Dedifferentiated amniotic fluid mesenchymal stem cell (primary cell): ENCODE measurements around the gene BTBD9.

Source experiments
- DNase-seq: peaks from one replicate; pipeline ENCODE4 v3.0.0-alpha.2; 2016; ENCODE audit errors: extremely low spot score

The BTBD9 gene

DNA sequence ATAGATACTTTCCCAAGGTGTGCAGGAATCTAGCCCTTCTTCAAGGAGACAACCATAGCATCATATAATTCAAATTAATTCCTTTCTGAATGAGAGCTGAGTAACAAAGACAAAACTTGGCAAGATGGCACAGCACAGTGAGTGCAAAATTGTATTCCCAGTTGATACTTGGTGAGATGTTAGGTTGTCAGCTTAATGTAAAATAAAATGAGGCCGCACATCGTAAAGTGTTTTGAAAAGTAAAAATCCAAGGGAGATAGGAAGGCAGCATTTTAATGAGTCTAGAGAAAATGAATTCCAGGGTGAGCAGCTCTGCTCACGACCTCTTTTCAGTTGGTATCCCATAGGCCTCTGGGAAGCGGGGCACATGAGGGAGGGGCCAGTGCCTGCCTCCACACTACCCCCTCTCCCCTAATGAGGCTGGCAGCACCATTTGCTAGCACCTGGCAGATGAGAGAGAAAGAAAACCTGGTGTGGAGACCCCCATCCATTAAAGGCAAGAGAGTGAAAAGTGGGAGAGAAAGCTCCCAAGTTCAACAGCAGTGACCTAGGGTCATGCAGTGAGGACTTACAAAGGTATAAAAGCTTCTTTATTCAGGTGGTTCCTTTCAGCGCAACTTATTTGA is 158.4 kb downstream of the BTBD9 start:
- DNase-seq: no peak

DNA sequence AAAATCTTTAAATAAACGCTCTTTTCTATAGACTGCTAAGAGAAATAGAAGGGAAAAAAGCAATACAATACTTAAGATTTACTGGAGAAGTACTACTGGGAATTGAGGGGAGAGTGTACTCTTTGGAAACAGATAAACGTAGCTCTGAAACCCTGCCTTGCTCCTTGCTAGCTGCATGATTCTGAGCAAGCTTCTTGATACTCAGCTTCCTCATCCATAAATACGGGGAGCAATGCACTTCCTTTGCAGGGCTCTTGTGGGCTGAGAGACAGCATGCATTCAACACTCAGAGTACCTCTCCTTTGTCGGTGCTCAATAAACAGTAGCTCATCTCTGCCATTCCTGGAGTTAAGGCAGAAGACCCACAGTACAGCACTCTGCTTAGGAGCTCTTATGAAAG is 159.7 kb downstream of the BTBD9 start:
- DNase-seq: no peak

DNA sequence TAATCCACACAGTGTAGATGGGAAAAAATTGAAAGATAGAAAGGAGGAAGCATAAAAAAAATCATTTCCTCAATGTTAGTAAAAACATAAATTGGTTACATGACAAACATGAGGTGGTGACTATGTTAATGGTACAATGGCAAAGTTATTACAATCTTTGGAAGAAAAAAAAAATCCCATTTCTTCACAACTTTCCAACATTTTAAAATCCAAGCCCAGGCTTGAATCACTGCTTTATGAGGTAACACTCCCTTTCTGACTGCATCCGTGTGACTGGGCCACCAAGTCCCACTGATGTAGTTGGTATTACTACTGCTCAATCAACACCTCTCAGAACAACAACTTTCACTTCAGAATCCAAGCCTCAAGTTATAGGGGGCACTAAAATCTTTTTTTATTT is 160.4 kb downstream of the BTBD9 start:
- DNase-seq: no peak

DNA sequence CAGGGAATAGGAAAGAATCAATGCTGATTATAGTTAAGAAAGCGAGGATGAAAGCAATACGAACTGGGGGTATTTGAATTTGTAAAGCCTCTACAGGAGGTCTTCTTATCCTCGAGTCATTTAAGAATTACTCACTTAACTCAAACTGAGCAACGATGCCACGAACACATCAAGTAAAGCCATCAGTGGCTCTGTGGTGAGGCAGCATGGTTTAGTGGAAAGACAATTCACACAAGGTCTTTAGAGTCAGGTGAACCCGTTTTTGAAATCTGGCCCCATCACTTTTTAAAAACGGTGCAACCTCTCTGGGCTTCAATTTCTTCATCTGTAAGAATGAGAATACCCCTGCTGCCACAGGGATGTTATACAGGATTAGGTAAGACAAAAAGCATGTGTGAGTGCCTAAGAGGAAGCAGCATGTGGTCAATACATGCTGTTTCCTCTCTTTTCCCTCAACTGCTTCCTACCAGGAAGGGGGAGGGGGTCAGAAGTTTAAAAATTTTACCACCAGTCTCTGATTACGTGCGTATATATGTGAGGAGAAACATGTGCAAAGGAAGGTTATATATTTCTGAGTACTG is 162.0 kb downstream of the BTBD9 start:
- no peak for DNase-seq

DNA sequence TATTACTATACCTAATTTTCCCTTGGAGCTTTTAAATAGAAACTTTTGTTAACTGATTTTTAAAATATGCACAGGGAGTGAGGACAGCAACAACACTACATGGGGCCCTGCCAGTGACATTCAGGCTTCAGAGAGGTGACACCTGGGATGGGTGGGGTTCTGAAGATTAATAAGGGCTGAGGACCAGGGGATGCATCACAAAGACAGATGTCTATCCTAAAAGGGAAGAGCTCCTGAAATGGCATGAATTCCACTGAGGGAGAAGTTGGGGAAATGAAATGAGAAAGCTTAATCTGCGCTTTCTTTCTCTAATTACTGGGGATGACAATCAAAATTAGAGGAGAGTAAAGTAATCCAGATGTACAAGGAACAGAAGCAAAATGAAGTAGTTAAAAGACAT is 162.8 kb downstream of the BTBD9 start:
- no peak for DNase-seq

- no peak for DNase-seq
Measured at GRCh38 chr6:38476141-38476540, 163.6 kb downstream of the BTBD9 start.

DNA sequence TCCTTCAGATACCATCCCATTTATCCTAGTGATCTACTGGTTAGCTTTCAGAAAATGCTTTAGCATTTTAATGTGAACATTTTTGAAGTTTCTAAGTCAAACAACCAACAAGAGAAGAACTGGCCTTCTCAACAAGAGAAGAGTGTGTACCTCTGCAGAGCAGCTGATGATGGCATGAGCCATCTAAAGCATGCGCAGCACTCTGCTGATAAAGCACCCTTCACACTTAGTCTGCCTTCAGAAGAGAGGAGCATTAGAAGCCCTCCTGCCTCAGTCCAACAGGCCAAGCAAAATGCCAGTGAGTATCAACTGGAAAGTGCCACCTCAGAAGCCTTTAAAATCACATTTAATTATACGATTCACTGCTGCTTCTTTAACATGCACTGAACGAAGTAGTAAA is 169.2 kb downstream of the BTBD9 start:
- DNase-seq: no peak

GRCh38 chr6:38467566-38467965 is 172.2 kb downstream of the BTBD9 start:
- DNase-seq: no peak

GRCh38 chr6:38460186-38460585 is 179.5 kb downstream of the BTBD9 start:
- no peak for DNase-seq

DNA sequence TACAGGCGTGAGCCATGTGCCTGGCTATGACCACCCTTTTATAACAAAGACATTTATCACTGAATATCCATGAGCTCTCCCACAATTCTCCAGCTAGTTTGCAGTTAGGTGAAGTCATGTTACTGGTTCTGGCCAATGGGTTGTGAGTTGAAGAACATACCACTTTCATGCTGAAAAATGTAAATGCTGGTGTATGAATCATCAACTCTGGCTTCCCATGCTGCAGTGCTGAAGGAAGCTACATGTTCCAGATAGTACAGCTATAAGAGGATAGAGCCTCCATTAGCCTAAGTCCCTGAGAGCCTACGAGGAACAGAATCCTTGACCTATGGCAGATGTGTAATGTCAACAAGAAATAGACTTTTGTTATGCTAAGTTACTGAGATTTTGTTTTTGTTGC is 180.4 kb downstream of the BTBD9 start:
- no peak for DNase-seq

DNA sequence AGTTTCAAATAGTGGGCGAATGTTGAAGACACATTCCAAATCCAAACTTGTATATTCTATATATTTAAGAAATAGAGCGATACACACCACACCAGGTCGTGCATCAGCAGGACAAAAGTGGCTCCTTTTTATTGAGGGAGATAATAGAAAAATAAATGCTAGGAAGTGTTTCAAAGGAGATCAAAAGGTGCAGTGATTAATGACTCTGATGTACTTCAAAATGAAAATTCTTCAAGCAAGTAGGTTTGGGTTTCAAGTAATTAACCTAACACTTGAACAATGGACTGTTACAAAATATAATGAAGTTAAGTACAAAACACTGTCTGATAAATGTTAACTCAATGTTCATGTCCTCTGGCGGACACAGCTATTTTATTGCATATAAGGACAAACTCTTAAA is 185.9 kb downstream of the BTBD9 start:
- no peak for DNase-seq

- DNase-seq: no peak
Measured at GRCh38 chr6:38452816-38453660, 186.7 kb downstream of the BTBD9 start.

- DNase-seq: no peak
Measured at GRCh38 chr6:38450717-38451116, 189.0 kb downstream of the BTBD9 start.

GRCh38 chr6:38445925-38446324 is 193.8 kb downstream of the BTBD9 start:
- DNase-seq: no peak

GRCh38 chr6:38445336-38445735 is 194.4 kb downstream of the BTBD9 start:
- DNase-seq: no peak

- no peak for DNase-seq
Measured at GRCh38 chr6:38443352-38444144, 196.2 kb downstream of the BTBD9 start.

- DNase-seq: no peak
Measured at GRCh38 chr6:38438097-38438496, 201.6 kb downstream of the BTBD9 start.

DNA sequence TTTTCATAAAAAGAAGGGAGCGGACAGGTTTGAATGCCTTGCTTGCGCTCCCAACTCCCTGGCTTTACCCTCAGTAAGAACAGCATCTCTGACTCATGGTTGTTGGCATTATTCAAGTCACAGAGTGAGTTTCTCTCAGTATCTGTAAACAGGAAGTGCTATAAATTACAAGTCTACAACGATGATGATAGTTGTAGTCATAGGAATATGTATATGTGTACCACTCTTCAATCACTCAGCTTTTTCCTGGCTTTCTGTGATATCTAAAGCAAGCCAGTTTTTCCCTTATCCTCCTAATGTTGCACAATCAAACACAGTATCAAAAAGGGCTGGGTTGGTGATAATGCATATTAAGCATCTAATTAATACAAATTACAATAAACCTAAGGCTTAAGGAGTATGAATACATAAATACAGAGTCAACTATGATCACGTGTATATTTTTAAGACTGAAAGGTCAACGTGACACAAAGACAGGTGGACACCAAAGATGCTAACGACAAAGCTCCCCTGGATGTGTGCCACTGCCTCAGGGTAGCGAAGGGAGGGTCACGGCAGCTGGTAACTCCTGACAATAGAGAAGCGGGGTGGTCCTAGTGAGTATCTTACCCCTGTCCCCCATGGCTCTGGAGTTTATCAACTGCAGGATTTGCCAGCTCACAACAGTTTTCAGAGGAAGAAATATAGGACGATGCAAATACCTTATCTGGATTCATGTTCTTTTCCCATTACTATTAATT is 202.8 kb downstream of the BTBD9 start:
- DNase-seq: no peak

GRCh38 chr6:38435330-38435729 is 204.4 kb downstream of the BTBD9 start:
- no peak for DNase-seq

GRCh38 chr6:38434051-38434450 is 205.7 kb downstream of the BTBD9 start:
- DNase-seq: no peak

DNA sequence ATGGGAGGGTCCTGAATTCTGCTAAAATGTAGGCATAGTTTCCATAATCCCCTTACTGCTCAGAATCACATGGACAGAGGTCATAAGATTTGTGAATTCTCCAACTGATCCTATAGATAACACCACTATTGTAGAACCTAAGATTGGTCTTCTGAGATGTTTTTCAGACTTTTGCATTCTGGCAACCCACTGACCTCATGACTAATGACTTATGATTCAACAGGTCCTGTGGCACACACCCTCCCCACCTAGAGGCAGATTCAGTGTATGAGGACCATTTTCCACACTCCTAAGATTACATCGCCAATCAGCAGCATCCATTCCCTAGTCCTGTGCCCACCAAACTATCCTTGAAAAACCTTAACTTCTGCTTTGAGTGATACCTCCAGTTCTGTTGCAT is 207.2 kb downstream of the BTBD9 start:
- no peak for DNase-seq

DNA sequence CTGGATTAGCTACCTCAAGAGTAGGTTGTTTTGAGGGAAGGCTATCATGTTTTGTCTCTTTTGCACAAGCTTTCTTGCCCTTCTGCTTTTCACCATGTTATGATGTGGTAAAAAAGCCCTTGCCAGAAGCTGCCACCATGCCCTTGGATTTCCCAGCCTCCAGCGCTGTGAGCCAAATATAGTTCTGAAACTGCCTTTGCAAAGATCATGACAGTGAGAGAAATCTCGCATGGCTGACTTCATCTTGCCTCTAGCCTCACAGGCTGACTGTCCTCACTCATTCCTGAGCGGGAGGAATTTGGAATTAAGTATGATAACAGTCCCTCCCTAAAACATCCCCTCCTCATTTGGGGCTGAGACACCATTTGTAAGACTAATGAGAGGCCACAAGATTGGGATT is 207.7 kb downstream of the BTBD9 start:
- DNase-seq: no peak
